HG03175 (cell line): Measurements from ENCODE around the gene PIK3C2A.
"Not testable (repeated sequence)": the region's sequence is repeated elsewhere in the genome, so short reads cannot be mapped to it uniquely, and the experiment has no call there.

ENCODE experiments used
- ATAC-seq: cut with Tn5 transposase; IDR thresholded peaks from one replicate; pipeline ENCODE4 v1.9.1; 2021; ENCODE audit warnings: mild to moderate bottlenecking, moderate library complexity; ENCODE audit not compliant: unreplicated experiment

The PIK3C2A gene, protein sequence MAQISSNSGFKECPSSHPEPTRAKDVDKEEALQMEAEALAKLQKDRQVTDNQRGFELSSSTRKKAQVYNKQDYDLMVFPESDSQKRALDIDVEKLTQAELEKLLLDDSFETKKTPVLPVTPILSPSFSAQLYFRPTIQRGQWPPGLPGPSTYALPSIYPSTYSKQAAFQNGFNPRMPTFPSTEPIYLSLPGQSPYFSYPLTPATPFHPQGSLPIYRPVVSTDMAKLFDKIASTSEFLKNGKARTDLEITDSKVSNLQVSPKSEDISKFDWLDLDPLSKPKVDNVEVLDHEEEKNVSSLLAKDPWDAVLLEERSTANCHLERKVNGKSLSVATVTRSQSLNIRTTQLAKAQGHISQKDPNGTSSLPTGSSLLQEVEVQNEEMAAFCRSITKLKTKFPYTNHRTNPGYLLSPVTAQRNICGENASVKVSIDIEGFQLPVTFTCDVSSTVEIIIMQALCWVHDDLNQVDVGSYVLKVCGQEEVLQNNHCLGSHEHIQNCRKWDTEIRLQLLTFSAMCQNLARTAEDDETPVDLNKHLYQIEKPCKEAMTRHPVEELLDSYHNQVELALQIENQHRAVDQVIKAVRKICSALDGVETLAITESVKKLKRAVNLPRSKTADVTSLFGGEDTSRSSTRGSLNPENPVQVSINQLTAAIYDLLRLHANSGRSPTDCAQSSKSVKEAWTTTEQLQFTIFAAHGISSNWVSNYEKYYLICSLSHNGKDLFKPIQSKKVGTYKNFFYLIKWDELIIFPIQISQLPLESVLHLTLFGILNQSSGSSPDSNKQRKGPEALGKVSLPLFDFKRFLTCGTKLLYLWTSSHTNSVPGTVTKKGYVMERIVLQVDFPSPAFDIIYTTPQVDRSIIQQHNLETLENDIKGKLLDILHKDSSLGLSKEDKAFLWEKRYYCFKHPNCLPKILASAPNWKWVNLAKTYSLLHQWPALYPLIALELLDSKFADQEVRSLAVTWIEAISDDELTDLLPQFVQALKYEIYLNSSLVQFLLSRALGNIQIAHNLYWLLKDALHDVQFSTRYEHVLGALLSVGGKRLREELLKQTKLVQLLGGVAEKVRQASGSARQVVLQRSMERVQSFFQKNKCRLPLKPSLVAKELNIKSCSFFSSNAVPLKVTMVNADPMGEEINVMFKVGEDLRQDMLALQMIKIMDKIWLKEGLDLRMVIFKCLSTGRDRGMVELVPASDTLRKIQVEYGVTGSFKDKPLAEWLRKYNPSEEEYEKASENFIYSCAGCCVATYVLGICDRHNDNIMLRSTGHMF (N-terminal part only)

DNA sequence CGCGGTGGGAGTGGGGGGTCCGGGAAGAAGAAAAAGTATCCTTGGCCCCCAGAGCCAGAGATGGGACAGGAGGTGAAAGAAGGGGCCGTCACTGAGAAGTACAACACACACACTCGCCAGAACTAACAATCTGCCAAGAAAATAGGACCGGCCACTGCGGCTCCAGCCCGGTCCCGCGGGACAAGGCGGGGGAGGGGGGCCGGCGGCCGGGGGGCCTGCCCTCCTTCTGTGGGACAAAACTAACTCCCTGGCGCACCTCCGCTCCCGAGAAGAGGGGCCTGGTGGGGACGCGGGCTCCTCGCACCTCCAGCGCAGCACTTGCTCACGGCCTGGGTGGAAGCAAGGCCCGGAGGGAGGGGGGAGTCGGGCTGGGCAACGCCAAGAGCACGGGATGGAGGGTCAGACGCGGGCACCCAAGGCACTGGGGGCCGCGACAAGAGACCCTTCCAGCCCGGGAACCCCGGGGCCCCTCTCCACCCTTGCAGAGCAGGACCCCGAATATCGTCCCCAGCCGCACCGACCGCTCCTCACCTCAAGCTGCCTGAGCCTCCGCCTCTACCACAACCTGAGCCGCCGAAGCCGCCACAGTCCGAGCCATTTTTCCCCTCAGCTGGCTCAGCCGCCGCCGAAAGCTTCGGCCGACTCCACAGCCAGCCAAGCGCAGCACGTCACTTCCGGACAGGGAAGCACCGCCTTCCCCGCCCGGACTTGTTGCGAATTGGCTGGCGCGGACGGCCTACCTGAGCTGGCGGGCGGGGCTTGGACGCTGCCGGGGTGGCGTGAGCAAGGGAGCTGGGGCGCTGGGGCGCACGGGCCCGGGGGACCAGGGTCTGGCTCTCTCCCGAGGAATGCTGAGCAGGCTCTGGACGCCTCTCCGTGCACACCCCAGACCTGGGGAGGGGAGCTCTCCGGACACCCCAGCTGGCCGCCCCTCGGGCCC, at the start of gene PIK3C2A:
PIK3C2A (minus strand) TSS at position 670 of the 940 bp plus-strand sequence. CDS start 38,245 bp downstream, outside the sequence.
- ATAC-seq, result peak; percentile 97

DNA sequence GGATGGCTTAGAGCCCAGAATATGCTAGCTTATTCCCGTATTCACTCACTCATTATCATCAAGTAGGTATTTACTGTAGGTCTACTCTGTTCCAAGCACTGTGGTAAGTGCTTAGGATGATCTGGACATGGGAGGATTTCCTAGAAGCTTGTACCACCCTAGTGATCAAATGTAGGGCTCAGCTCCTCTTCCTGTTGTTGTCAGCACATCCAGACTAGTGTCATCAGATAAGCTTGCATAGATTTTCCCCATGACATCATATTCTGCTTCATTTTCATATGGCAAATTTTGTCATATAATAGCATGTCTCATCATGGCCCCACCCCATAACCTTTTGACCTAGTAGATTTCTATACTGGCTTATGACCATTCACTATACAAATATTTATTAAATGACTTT, 49.4 kb upstream of the PIK3C2A start:
- no peak for ATAC-seq

DNA sequence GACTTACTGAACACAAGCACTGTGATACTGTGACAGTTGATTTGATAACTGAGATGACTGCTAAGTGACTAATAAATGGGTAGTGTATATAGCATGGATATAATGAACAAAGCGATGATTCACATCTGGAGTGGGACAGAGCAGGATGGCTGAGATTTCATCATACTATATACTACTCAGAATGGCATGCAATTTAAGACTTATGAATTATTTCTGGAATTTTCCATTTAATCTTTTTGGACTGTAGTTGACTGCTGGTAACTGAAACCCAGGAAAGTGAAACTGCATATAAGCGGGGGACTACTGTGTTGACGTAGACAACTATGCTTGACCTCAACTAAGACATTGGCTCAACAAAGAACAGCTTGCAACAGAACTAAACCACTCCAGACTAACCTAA, 48.7 kb upstream of the PIK3C2A start:
- ATAC-seq, result no peak

DNA sequence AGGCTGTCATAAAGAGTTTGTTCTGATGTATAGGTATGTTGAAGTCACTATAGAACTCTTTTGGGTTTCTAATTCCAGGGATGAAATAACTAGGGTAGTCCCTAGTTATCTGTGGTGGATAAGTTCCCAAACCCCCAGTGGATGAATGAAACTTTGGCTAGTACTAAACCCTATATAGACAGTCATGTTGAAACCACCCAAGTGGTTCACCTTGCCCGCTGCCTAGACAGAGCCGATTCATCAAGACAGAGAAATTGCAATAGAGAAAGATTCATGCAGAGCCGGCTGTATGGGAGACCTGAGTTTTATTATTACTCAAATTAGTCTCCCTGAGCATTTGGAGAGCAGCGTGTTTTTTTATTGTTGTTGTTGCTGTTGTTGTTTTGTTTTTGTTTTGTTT, 44.9 kb upstream of the PIK3C2A start:
- no peak for ATAC-seq

DNA sequence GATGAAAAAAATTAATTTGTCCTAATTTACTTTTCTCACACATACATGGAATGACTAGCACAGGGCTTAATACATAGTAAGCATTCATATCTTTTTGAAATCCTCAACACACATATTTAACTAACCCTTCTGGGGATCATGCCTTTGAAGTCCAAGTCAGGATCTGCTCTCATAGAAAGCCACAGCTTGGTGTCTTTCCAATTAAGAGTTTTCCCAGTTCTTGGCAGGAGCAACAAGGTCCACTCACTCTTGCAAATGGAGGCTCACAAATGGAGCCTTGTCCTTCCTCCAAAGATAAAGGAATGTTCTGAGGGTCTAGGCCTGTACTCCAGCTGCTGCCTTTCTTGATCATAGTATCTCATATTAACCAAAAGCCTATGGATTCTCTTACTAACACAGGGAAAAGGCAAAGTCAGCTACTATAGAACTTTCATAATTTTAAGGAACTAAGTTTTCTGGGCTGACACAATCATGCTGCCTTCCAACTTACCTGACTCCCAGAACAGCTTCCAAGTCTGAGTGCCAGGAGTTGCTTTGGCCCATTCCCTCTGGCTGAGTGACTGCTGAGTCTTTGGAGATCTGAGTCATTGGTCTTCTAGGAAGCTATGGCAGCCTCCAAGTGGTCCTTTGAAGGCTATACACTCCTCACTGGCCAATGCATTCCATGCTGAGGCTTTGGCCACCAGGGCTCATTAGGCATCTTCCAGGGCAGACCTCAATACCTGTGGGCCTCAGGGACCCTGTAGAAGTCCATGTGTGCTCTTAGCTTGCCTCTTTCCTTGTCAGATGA, 43.0 kb upstream of the PIK3C2A start:
- ATAC-seq, result no peak

DNA sequence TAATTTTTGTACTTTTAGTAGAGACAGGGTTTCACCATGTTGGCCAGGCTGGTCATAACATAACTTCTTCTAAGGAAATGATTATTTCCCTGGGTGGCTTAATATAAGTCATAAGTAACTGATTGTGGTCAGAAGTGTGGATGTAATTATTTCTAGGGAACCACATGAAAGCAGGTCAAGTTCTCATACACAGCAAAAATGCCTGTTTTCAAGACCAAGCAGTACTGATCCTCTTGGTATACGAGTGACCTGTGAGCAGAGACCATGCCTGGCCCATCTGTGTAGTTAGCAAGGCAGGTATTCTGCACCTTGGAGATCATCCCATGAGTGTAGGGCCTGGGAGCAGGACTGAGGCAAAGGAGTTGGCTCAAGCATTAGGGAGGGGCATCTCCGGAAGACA, 36.3 kb upstream of the PIK3C2A start:
- peak; percentile 95 for ATAC-seq

DNA sequence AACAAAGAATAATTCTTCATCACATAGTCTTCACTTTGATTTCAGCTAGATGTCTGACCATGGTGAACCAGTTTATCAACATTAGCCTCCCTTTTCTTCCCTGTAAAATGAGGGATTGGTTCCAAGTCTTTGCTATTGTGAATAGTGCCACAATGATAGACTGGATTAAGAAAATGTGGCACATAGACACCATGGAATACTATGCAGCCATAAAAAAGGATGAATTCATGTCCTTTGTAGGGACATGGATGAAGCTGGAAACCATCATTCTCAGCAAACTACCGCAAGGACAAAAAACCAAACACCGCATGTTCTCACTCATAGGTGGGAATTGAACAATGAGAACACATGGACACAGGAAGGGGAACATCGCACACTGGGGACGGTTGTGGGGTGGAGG, 35.2 kb upstream of the PIK3C2A start:
- not testable (repeated sequence) for ATAC-seq

DNA sequence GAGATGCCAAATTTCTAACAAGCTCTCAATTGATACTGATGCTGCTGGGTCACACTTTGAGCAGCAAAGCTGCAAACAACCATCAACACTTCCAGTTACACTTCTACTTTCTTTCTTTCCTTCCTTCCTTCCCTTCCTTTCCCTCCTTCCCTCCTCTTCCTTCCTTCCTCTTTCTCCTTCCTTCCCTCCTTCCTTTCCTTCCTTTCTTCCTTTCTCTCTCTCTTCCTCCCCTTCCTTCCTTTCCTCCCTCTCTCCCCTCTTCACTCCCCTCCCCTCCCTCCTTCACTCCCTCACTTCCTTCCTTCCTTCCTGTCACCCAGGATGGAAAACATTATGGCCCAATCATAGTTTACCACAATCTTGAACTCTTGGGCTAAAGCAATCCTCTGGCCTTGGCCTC, 33.0 kb upstream of the PIK3C2A start:
- ATAC-seq, result no peak

DNA sequence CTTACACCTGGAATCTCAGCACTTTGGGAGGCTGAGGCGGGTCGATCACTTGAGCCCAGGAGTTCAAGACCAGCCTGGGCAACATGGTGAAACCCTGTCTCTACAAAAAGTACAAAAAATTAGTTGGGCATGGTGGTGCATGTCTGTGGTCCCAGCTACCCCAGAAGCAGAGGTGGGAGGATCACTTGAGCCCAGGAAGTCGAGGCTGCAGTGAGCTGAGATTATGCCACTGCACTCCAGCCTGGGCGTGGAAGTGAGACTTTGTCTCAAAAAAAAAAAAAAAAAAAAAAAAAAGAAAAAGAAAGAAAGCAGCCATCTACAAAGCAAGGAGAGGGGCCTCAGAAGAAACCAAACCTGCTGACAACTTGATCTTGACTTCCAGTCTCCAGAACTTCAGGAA, 32.1 kb upstream of the PIK3C2A start:
- not testable (repeated sequence) for ATAC-seq

DNA sequence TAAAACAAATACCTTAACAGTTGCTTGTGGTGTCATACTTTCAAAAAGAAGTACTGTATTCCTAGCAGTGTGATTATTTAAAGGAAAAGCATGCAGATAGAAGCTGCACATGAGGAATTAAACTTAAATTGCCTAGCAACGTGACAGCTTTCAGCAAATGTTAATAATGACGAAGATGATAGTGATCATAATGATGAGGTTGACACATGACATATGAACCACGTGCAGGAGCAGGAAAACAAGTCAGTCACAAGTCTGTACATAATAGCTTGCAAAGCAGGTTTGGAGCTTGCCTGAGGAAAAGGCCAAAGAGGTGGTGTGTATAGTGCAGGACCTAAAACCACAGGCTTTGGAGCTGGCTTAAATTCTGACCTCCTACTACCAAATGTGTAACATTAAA, 30.6 kb upstream of the PIK3C2A start:
- no peak for ATAC-seq

DNA sequence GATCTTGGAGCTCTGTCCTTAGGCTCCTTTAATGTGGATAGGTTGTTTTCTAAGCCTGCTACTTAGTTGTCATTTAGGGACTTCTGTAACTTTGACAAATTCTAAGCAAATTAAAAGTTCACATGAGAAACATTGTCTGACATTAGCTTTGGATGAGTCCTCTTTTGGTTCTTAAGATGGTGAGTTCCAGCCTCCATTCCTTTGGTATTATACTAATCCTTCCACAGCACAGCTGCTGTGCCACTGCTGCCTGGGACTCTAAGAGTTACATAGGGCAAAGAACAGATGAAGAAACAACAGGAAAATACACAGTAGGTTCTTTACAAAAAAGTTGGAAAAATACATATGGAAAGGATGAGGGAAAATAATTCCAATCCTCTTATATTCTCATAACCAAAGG, 25.3 kb upstream of the PIK3C2A start:
- ATAC-seq, result no peak

DNA sequence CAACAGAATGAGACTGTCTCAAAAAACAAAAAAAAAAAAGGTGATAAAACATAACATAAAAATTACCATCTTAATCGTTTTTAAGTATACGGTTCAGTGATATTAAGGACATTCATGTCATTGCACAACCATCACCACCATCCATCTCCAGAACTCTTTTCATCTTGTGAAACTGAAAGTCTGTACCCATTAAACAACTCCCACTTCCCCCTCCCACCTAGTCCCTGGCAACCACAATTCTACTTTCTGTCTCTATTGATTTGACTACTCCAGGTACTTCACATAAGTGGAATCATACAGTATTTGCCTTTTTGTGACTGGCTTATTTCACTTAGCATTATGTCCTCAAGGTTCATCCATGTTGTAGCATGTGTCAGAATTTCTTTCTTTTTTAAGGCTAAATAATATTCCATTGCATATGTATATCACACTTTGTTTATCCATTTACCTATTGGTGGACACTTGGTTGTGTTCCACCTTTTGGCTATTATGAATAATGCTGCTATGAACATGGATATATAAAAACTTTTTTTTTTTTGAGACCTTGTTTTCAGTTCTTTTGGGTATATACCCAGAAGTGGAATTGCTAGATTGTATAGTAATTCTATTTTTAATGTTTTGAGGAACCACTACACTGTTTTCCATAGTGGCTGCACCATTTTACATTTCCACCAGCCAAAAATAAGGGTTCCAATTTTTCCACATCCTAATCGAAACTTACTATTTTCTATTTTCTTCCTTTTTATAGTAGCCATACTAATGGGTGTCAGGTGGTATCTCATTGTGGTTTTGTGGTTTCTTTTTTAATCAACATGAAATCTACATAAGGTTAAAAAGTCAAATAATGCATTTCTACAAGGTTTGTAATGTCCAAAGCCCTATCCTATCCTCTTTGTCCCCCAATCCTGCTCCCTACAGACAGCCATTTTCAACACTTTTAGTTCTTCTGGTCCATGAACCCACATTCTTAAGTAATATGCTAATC, 23.4 kb upstream of the PIK3C2A start:
- peak; percentile 97 for ATAC-seq

DNA sequence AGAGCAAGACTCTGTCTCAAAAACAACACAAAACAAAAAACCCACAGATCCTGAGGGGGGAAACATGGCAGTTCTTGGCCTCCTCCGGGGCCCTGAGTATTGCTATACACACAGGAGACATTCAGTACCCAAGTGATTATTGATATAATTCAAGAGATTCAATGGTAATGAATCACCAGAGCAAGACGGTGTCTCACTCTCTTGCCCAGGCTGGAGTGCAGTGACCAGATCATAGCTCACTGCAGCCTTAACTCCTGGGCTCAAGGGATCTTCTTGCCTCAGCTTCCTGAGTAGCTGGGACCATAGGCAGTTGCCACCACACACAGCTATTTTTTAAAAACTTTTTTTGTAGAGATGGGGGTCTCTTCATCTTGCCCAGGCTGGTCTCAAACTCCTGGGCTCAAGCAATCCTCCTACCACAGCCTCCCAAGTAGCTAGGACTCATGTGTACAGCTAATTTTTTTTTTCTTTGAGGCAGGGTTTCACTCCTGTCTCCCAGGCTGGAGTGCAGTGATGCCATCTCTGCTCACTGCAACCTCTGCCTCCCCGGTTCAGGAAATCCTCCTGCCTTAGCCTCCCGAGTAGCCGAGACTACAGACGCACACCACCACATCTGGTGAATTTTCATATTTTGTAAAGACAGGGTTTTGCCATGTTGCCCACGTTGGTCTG, 21.8 kb upstream of the PIK3C2A start:
- ATAC-seq, result no peak

DNA sequence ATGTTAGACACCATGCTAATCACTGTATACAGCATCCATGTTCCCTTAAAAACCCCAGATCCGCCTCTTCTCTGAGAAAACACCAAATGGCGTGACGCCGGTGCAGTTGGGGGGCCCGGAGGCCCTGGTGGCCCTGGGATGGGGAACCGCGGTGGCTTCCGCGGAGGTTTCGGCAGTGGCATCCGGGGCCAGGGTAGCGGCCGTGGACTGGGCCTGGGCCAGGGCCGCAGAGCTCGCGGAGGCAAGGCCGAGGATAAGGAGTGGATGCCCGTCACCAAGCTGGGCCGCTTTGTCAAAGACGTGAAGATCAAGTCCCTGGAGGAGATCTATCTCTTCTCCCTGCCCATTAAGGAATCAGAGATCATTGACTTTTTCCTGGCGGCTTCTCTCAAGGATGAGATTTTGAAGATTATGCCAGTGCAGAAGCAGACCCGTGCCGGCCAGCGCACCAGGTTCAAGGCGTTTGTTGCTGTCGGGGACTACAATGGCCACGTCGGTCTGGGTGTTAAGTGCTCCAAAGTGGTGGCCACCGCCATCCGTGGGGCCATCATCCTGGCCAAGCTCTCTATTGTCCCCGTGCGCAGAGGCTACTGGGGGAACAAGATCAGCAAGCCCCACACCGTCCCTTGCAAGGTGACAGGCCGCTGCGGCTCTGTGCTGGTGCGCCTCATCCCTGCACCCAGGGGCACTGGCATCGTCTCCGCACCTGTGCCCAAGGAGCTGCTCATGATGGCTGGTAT, 20.6 kb upstream of the PIK3C2A start:
- ATAC-seq, result not testable (repeated sequence)

DNA sequence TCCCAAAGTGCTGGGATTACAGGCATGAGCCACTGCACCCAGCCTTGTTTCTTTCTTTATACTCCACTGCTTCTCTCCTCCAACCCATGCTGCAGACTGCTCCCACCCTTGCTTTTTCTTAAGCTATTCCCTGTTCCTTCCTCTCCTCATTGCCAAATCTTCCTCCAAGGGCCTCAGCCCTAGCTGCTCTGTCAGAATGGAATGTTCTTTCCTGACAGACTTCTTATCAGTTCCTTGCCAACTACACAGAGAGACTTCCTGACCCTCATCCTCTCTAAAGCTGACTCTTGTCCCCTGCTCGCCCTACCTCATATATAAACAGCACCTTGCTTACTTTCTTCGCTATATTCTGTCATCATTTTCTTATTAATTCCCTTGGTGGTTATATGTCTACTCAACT, 16.9 kb upstream of the PIK3C2A start:
- no peak for ATAC-seq

DNA sequence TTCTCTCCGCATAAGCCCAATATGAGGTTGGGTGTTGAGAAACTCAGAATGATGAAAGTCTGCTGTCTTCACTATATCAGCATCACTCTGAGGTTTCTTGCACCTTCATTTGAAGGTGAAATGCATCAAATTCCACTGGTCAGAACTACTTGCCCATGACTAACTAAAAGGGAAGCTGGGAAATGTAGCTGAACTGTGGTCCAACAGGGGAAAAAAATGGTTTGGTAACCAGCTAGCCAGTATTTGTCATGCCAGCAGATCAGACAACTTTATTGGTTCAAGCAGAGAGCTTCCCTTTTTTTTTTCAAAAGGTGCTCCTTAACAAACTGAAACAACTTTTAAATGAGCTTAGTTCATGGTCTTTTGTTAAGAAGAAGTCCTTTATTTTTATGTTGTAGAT, 14.2 kb upstream of the PIK3C2A start:
- ATAC-seq, result no peak

DNA sequence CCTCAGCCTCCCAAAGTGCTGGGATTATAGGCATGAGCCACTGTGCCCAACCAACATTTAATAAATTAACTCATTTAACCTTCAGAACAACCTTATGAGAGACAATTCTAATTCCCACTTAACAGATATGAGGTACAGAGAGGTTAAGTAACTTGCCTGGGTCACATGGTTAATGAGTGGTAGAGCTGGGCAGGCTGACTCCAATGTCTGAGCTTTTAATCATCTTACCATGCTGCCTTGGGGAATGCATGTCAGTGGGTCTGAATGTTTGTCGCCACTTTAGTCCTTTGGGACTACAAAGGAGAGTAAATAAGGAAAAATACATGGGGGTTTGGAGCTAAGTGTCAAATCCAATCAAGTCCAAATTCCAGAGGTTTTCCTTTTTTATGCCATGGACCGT, 11.2 kb upstream of the PIK3C2A start:
- no peak for ATAC-seq
